WTC11 (cell line): ENCODE results near the gene INPP5A. TPM values are rescaled to one million over a fixed set of nuclear protein-coding genes. Genes with fewer than 3 reads are reported as not detected.

Experiments used
- ATAC-seq: fragments of 200-7000 bp; cut with Tn5 transposase; 2 replicates; pipeline ENCODE4 v1.10.0; 2021; ENCODE audit warnings: mild to moderate bottlenecking, moderate library complexity
- CTCF ChIA-PET: fragments of 300-600 bp; sonication (Branson Sonifier 250); formaldehyde crosslinking; loops from one replicate; lab custom pipeline; 2021; ENCODE audit warnings: antibody characterized with exemption; lab: Charles Lee
- POLR2A ChIA-PET: fragments of 350-600 bp; sonication (Branson Sonifier 250); formaldehyde crosslinking; loops from one replicate; lab custom pipeline; 2021; ENCODE audit warnings: antibody characterized with exemption; lab: Charles Lee
- DNase-seq: peaks from one replicate; pipeline ENCODE4 v3.0.0; 2021; ENCODE audit warnings: low spot score
- H3K27ac Mint-ChIP-seq: 2 replicates; pipeline ENCODE4 v1.8.0; 2021; ENCODE audit warnings: mixed read lengths
- H3K27me3 Mint-ChIP-seq: 2 replicates; pipeline ENCODE4 v1.8.0; 2021; ENCODE audit warnings: low read depth, mild to moderate bottlenecking, moderate library complexity, mixed read lengths
- H3K36me3 Mint-ChIP-seq: 2 replicates; pipeline ENCODE4 v1.8.0; 2021; ENCODE audit warnings: mixed read lengths
- H3K4me1 Mint-ChIP-seq: 2 replicates; pipeline ENCODE4 v1.8.0; 2022; ENCODE audit warnings: mixed read lengths
- H3K4me3 Mint-ChIP-seq: 2 replicates; pipeline ENCODE4 v1.8.0; 2021; ENCODE audit warnings: mild to moderate bottlenecking, moderate library complexity, mixed read lengths
- H3K9me3 Mint-ChIP-seq: 2 replicates; pipeline ENCODE4 v1.8.0; 2021; ENCODE audit warnings: mixed read lengths
- ARID4B ChIP-seq: sonication (generic); formaldehyde crosslinking; IDR thresholded peaks from 2 replicates; pipeline ENCODE4 v1.8.0; 2023; ENCODE audit warnings: missing genetic modification reagents, mild to moderate bottlenecking, borderline replicate concordance
- ELF4 ChIP-seq: sonication (generic); formaldehyde crosslinking; IDR thresholded peaks from 2 replicates; pipeline ENCODE4 v1.8.1; 2022; ENCODE audit warnings: low read depth, mild to moderate bottlenecking, moderate library complexity, missing genetic modification reagents
- ETV6 ChIP-seq: sonication (generic); formaldehyde crosslinking; IDR thresholded peaks from 2 replicates; pipeline ENCODE4 v1.8.1; 2022; ENCODE audit warnings: mild to moderate bottlenecking, missing genetic modification reagents
- GABPB1 ChIP-seq: sonication (generic); formaldehyde crosslinking; IDR thresholded peaks from 2 replicates; pipeline ENCODE4 v1.8.1; 2023; ENCODE audit warnings: mild to moderate bottlenecking, missing genetic modification reagents
- GTF2I ChIP-seq: fragments of 250-450 bp; sonication (Bioruptor Pico); conservative IDR thresholded peaks from 2 replicates; pipeline ENCODE4 v1.4.0; 2021; ENCODE audit warnings: mild to moderate bottlenecking
- IRF2 ChIP-seq: sonication (generic); formaldehyde crosslinking; IDR thresholded peaks from 2 replicates; pipeline ENCODE4 v1.8.0; 2022; ENCODE audit warnings: low read depth, missing genetic modification reagents, borderline replicate concordance
- KAT7 ChIP-seq: sonication (generic); formaldehyde crosslinking; IDR thresholded peaks from 2 replicates; pipeline ENCODE4 v1.8.1; 2023; ENCODE audit warnings: missing genetic modification reagents, mild to moderate bottlenecking, borderline replicate concordance
- MYBL2 ChIP-seq: sonication (generic); formaldehyde crosslinking; IDR thresholded peaks from 2 replicates; pipeline ENCODE4 v1.8.1; 2023; ENCODE audit warnings: mild to moderate bottlenecking, moderate library complexity, missing genetic modification reagents
- NFATC4 ChIP-seq: fragments of 250-450 bp; sonication (Bioruptor Pico); IDR thresholded peaks from 2 replicates; pipeline ENCODE4 v1.9.0; 2021; ENCODE audit warnings: mild to moderate bottlenecking
- NR1H2 ChIP-seq: sonication (generic); formaldehyde crosslinking; IDR thresholded peaks from 2 replicates; pipeline ENCODE4 v1.9.0; 2021; ENCODE audit warnings: mild to moderate bottlenecking, moderate library complexity, missing genetic modification reagents
- NR3C1 ChIP-seq: sonication (generic); formaldehyde crosslinking; conservative IDR thresholded peaks from 2 replicates; pipeline ENCODE4 v1.8.1; 2023; ENCODE audit warnings: low read depth, mild to moderate bottlenecking, missing genetic modification reagents
- PRRX2 ChIP-seq: fragments of 250-450 bp; sonication (Bioruptor Pico); IDR thresholded peaks from 2 replicates; pipeline ENCODE4 v1.8.0; 2021; ENCODE audit warnings: mild to moderate bottlenecking
- RORB ChIP-seq: fragments of 250-450 bp; sonication (Bioruptor Pico); IDR thresholded peaks from 2 replicates; pipeline ENCODE4 v1.9.0; 2021; ENCODE audit warnings: mild to moderate bottlenecking
- TCF7 ChIP-seq: sonication (generic); formaldehyde crosslinking; IDR thresholded peaks from 2 replicates; pipeline ENCODE4 v1.8.0; 2022; ENCODE audit warnings: mild to moderate bottlenecking, low read depth, missing genetic modification reagents, moderate library complexity
- ZNF317 ChIP-seq: sonication (generic); formaldehyde crosslinking; IDR thresholded peaks from 2 replicates; pipeline ENCODE4 v1.8.1; 2023; ENCODE audit warnings: low read depth, mild to moderate bottlenecking, moderate library complexity, missing genetic modification reagents, borderline replicate concordance
- ZNF671 ChIP-seq: fragments of 250-450 bp; sonication (Bioruptor Pico); IDR thresholded peaks from 2 replicates; pipeline ENCODE4 v1.8.0; 2021; ENCODE audit warnings: mild to moderate bottlenecking
- total RNA-seq: library from RNA; stranded (reverse); gene quantifications from 3 replicates; pipeline ENCODE4 v1.2.3, GENCODE V29; 2021
- TF ChIP-seq, protein P1 (sequence below): sonication (generic); formaldehyde crosslinking; conservative IDR thresholded peaks from 2 replicates; pipeline ENCODE4 v1.8.1; 2022; ENCODE audit warnings: mild to moderate bottlenecking, missing genetic modification reagents
- TF ChIP-seq, protein P2 (sequence below): sonication (generic); formaldehyde crosslinking; IDR thresholded peaks from 2 replicates; pipeline ENCODE4 v1.8.1; 2023; ENCODE audit warnings: mild to moderate bottlenecking, missing genetic modification reagents, moderate library complexity
- TF ChIP-seq, protein P3 (sequence below): fragments of 200-600 bp; IDR thresholded peaks from 2 replicates; pipeline ENCODE4 v1.8.0; 2022; ENCODE audit warnings: antibody characterized with exemption
- TF ChIP-seq, protein P4 (sequence below): sonication (generic); formaldehyde crosslinking; IDR thresholded peaks from 2 replicates; pipeline ENCODE4 v1.8.1; 2022; ENCODE audit warnings: missing genetic modification reagents, borderline replicate concordance

The INPP5A gene
- total RNA-seq, 1 experiment from 2014 or later = 22.1 TPM

GRCh38 chr10:132705173-132705572, 167.6 kb downstream of the INPP5A start:
- CTCF ChIA-PET = no interaction called here
- TF ChIP-seq, protein P1, sequence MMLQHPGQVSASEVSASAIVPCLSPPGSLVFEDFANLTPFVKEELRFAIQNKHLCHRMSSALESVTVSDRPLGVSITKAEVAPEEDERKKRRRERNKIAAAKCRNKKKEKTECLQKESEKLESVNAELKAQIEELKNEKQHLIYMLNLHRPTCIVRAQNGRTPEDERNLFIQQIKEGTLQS (CRISPR knock-in tag) = no peak
- no peak for TF ChIP-seq ETV6 (CRISPR knock-in tag)
- TF ChIP-seq, all 79 proteins: peak for 0
- no peak for ATAC-seq
- Mint-ChIP-seq H3K4me1 (peaks cover 3% of the 10 kb centered on the region; the same call in 1 of the 2 replicates), H3K36me3 (peaks cover 13% of the 10 kb centered on the region), H3K27me3 (no peaks in the 10 kb centered on the region), H3K27ac (no peak overlapping the region), H3K9me3 (peaks cover 17% of the 10 kb centered on the region), H3K4me3 (no peak overlapping the region)
- POLR2A ChIA-PET = no interaction called here
- peak; percentile 6 for DNase-seq

- POLR2A ChIA-PET = no interaction called here
Measured at GRCh38 chr10:132705943-132706342, 168.4 kb downstream of the INPP5A start.

GRCh38 chr10:132706701-132707100, 169.1 kb downstream of the INPP5A start:
- Mint-ChIP-seq H3K9me3 (peaks cover 17% of the 10 kb centered on the region), H3K27me3 (no peaks in the 10 kb centered on the region), H3K4me3 (no peak overlapping the region), H3K36me3 (peaks cover 13% of the 10 kb centered on the region), H3K4me1 (peaks cover 3% of the 10 kb centered on the region; the same call in 1 of the 2 replicates), H3K27ac (no peak overlapping the region)
- ChIA-PET CTCF (no interaction called here), POLR2A (no interaction called here)
- ATAC-seq (no peak), DNase-seq (peak; percentile 5)
- TF ChIP-seq, protein P2, sequence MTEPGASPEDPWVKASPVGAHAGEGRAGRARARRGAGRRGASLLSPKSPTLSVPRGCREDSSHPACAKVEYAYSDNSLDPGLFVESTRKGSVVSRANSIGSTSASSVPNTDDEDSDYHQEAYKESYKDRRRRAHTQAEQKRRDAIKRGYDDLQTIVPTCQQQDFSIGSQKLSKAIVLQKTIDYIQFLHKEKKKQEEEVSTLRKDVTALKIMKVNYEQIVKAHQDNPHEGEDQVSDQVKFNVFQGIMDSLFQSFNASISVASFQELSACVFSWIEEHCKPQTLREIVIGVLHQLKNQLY (CRISPR knock-in tag) = no peak
- TF ChIP-seq ZNF671 (no peak), NR1H2 (CRISPR knock-in tag) (no peak), IRF2 (CRISPR knock-in tag) (no peak)

More at GRCh38 chr10:132705943-132706342, 168.4 kb downstream of the INPP5A start:
- Mint-ChIP-seq H3K27ac (no peak overlapping the region), H3K4me3 (no peak overlapping the region), H3K4me1 (peaks cover 3% of the 10 kb centered on the region; the same call in 1 of the 2 replicates), H3K27me3 (no peaks in the 10 kb centered on the region), H3K9me3 (peaks cover 17% of the 10 kb centered on the region), H3K36me3 (peaks cover 13% of the 10 kb centered on the region)
- CTCF ChIA-PET = no interaction called here
- DNase-seq (no peak), ATAC-seq (no peak)
- TF ChIP-seq, protein P3, sequence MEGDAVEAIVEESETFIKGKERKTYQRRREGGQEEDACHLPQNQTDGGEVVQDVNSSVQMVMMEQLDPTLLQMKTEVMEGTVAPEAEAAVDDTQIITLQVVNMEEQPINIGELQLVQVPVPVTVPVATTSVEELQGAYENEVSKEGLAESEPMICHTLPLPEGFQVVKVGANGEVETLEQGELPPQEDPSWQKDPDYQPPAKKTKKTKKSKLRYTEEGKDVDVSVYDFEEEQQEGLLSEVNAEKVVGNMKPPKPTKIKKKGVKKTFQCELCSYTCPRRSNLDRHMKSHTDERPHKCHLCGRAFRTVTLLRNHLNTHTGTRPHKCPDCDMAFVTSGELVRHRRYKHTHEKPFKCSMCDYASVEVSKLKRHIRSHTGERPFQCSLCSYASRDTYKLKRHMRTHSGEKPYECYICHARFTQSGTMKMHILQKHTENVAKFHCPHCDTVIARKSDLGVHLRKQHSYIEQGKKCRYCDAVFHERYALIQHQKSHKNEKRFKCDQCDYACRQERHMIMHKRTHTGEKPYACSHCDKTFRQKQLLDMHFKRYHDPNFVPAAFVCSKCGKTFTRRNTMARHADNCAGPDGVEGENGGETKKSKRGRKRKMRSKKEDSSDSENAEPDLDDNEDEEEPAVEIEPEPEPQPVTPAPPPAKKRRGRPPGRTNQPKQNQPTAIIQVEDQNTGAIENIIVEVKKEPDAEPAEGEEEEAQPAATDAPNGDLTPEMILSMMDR = no peak

DNA sequence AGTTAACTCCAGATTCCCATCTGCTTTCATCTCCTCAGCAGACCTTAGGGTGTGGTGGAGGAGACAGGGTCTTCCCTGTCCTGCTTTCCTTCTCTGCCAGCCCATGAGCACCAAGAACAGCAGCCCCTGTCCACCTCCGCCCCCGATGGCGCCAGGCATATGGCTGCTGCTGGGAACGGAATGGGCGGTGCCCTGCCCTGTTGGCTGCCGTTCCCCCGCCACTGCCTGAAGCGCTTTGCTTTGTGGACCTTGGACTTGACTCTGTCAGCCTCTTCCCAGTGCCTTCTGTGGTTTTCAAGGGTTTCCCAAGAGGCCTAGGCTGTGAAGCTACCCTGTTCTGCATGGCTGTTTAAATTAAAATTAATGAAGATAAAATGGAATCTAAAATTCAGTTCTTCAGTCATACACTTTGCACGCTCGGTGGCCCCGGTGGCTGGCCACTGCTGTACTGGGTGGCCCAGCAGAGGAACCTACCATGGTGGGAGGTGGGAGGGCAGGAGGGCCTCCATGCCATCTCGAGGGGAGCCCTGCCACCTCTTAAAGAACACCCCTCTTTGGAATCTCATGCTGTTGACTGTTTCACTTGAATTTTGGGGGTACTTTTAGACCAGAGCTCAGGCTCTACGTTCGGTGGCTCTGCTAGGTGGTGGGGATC, 169.7 kb downstream of the INPP5A start:
- CTCF ChIA-PET = no interaction called here
- Mint-ChIP-seq H3K27ac (no peak overlapping the region), H3K27me3 (no peaks in the 10 kb centered on the region), H3K9me3 (peaks cover 20% of the 10 kb centered on the region), H3K36me3 (peaks cover 13% of the 10 kb centered on the region), H3K4me1 (peaks cover 3% of the 10 kb centered on the region; the same call in 1 of the 2 replicates), H3K4me3 (no peak overlapping the region)
- ATAC-seq = no peak
- POLR2A ChIA-PET = no interaction called here
- DNase-seq = no peak
- TF ChIP-seq TCF7 (CRISPR knock-in tag) (no peak), GTF2I (CRISPR knock-in tag) (no peak), MYBL2 (no peak), NR3C1 (no peak), PRRX2 (CRISPR knock-in tag) (no peak), NFATC4 (no peak), ELF4 (no peak), KAT7 (CRISPR knock-in tag) (no peak), GABPB1 (CRISPR knock-in tag) (no peak), ARID4B (CRISPR knock-in tag) (no peak), ETV6 (CRISPR knock-in tag) (no peak), RORB (CRISPR knock-in tag) (no peak), ZNF317 (no peak)
- TF ChIP-seq, protein P4, sequence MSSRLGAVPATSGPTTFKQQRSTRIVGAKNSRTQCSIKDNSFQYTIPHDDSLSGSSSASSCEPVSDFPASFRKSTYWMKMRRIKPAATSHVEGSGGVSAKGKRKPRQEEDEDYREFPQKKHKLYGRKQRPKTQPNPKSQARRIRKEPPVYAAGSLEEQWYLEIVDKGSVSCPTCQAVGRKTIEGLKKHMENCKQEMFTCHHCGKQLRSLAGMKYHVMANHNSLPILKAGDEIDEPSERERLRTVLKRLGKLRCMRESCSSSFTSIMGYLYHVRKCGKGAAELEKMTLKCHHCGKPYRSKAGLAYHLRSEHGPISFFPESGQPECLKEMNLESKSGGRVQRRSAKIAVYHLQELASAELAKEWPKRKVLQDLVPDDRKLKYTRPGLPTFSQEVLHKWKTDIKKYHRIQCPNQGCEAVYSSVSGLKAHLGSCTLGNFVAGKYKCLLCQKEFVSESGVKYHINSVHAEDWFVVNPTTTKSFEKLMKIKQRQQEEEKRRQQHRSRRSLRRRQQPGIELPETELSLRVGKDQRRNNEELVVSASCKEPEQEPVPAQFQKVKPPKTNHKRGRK (CRISPR knock-in tag) = no peak
